GM21360 (cell line): ENCODE results near the gene TRAF1.

Experiments
- ATAC-seq: cut with Tn5 transposase; IDR thresholded peaks from one replicate; pipeline ENCODE4 v1.9.1; 2021; ENCODE audit warnings: mild to moderate bottlenecking, moderate library complexity; ENCODE audit not compliant: unreplicated experiment

TRAF1 gene

DNA sequence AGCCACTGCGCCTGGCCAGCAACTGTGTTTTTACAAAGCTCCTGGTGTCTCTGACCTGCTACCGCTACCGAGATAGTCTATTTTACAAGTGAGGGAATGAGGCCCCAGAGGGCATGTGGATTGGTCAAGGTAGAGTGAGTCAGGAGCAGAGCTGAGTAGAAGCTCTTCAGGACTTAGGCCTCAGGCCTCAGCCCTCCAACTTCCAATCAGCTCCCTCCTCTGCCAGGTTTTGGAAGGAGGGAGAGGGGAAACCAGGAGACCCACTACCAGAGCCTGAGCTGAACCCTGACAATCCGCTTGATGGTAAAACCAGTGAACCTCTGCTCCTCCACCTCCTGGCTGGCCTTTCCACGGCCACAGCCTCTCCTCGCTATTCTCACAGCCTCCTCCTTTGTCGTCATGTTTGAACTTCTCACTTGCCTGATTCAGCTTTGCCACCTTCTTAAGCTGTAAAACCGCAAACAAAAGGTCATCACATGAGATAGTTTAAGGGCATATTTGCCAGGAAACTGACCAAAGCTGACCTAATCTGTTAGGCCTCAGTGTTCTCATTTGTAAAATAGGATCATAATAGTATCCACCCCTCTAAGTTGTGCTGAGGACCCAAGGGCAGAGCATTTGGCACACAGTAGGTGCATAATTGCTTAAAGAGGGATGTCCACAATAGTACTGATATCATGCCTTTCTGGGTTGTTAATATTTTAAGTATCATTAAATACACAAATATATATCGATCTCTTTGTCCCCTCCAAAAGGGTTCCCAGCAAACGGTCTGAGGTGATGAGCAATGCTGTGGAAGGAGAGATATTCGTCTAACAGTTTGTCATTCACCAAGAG lies 1.7 kb downstream of the TRAF1 start:
- ATAC-seq, result no peak

DNA sequence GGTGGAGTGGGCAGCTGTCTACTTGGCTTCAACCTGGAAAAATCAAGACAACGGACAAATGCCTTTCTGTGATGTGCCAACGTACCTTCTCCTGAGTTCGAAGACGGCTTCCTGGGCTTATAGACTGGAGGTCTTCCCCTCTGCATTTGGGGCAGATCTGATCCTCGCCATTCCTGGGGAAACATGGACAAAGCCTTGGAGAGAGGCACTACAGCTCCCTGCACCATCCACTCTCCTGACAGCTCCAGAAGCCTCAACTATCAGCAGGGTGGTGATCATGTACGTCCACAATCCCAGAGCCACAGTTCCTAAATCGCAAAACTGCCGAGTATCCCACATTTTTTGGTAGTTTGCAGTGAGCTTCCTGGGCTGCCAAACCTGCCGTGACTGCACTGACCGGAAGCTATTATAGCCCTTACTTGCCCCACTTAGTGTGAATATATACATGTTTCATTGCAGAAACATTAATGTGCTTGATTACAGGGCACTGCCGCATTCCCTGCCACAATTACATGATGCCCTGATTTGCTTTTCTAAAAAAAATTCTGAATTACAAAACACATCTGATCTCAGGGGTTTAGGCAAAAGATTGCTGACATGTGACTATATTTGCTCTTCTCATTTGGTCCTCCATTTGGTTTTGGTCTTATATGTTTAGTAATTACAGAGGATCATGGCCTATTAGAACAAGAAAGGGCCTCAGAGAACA lies 2.8 kb downstream of the TRAF1 start:
- ATAC-seq, result no peak

DNA sequence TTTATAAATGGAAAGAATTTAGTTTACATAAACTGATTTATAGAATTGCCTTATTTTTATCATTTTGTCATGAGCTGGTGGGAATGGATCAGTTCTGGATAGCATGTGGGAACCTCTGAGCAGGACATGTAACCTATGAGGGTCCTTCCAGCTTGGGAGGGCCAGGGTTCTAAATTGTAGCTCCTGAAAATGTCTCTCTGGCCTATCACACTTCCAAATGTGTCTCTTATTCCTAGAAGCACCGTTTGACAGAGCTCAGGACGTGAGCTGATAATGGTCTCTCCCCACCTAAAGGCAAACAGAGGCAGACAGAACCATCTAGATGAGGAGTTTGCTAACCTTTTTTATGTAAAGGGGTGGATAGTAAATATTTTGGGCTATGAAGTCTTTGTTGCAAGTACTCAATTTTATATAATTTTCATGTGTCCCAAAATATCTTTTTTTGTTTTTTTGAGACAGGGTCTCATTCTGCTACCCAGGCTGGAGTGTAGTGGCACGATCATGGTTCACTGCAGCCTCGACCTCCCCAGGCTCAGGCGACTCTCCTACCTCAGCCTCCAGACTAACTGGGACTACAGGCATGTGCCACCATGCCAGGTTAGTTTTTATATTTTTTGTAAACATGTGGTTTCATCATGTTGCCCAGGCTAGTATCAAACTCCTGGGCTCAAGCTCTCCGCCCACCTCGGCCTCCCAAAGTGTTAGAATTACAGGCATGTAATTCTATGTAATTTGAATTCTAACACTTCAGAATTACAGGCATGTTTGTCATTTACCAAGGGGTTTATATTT lies 4.0 kb downstream of the TRAF1 start:
- ATAC-seq, result no peak

DNA sequence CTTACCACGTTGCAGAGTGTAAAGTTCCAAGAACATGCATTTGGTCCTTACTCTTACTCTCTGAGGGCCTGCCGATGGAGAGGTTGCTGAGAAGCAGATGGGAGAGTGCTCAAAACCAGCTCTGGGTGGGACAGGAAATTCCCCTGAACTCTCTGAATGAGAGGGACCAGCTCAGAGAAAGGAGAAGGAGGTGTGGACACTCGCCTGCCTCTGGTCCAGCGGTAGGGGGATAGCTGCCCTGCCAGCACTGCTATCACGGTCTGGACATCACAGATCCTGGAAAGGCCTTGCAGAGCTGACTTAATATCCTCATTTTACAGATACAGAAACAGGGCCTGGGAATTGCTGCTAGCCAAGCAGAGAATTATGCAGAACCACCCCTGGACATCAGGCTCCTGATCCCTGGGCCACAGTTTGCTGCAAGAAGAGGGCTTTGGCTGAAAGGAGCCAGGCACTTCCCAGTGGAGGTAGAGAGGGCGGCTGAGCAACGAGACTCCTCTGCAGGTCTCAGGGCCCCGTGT lies 4.9 kb downstream of the TRAF1 start:
- no peak for ATAC-seq

DNA sequence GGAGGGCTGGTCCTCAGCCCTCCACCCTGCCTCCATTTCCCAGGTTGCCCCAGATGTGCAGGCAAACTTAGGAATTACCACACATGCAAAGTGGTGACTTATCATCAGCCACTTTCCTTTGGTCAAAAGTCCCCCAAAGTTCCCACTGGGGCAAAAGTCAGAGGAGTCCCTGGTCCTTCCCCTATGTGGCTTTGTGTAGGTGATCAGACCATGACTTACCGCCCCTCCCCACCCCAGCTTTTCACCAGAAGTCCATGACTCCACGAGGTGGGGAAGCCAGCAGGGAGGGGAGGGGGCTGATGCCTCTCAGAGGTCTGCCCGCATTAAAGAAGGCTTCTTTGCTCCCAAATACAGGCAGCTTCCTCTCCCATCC lies 5.8 kb downstream of the TRAF1 start:
- no peak for ATAC-seq

DNA sequence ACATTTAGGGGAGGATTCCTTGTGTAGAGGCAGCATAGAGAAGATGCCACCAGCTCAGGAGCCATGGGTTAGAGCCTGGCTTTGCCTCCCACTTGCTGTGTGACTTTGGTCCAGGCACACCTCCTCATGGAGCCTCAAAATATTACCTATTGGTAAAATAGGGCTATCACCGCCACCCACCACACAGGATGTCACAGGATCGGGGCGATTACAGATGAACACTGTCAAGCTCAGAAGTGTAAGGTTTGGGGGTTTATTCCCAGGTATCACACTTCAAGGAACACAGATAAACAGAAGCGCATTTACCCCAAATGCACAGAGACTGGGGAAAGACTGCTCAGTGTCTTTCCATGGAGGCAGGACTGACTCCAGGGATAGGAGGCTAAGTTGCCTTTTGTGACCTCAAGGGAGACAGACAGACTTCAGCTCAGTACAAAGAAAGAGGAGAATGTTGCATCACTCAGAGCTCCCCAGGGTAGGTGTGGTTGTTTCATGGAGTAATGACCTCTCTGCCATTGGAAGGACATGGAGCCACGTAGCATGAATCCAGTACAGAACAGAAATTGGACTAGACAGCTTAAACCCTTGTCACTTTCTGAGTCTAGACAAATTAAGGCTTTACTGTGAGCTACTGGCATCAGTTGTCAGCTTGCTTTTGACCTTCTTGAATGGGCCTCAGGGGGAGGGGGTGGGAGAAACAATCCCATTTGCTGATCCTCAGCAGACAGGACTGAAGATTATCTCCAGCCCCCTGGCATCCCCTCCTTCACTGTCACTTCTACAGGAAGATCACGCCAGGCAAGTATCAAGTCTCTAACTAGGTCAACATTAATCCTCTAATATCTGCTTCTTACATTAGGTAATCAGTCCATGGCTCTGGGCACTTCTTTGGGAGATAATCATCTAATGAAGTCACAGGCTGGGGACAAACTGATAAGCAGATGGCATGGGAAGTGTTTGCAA lies 6.5 kb downstream of the TRAF1 start:
- ATAC-seq, result no peak

DNA sequence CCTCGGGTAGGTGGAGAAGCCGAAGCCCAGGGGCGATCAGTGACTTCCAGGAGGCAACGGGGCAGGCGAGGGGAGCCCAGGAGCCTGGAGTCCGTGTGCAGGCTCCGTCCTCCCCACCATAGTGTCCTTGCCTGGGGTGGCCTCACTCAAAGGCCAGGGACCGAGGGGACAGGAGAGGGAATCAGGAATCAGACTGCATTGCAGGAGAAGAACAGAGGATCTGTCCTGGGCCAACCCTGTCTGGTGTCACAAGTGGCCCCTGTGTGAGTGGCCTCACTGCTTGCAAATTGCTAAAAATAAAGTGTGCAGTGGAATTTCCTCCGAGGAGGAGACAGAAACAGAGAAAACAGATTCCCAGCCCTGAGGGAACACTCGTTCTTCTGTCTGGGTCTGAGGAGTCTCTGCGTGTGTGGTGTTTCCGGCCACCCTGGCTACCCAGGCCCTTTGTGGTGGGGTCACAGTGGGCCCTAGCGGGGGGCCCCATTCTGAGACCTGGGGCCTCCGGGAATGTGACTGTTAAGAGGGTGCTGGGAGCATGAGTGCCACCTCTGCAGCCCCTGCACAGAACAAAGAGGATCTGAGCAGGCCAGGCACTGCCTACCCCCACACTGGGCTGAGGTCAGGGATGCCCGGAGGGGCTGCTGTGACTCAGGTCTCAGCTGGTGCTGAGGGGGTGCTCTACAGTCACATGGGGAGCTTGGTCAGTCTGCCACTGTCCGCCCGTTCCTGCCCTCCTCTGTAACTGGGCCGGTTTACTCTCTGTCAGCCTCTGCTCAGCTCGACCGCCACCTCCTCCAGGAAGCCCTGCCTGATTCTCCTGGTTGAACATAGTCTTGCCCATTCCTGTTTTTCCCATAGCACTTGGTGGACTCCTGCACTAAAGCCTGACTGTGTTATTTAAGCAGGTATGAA lies 7.4 kb downstream of the TRAF1 start:
- no peak for ATAC-seq

DNA sequence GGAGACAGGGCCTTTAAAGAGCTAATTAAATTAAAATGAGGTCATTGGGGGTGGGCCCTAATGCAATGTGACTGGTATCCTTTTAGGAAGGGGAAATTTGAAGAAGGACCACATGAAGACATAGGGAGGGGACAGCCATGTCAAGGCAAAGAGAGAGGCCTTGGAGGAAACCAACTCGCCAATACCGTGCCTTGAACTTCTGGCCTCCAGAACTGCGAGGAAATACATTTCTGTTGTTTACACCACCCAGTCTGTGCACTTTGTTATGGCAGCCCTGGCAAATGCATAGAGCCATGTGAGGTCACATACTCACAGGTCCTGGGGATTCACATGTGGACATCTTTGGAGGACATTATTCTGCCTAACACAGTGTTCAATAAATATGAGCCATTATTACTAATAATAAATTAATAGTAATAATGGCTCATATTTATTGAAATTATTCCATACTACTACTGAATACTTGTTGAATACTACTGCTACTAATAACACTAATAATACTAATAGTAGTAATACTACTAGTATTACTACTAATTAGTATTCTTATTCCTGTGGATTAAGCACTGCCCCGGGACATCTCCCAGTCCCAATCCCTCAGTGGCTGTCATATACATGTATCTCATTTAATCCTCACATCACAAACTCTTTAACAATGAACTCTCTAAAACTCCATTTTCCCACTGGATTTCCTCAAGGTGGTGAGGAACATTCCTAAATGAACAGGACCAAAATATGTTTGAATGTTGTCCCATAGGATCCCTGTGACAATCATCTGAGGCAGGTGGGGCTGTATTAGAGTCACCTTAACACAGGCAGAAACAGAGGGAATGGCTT lies 8.4 kb downstream of the TRAF1 start:
- no peak for ATAC-seq

DNA sequence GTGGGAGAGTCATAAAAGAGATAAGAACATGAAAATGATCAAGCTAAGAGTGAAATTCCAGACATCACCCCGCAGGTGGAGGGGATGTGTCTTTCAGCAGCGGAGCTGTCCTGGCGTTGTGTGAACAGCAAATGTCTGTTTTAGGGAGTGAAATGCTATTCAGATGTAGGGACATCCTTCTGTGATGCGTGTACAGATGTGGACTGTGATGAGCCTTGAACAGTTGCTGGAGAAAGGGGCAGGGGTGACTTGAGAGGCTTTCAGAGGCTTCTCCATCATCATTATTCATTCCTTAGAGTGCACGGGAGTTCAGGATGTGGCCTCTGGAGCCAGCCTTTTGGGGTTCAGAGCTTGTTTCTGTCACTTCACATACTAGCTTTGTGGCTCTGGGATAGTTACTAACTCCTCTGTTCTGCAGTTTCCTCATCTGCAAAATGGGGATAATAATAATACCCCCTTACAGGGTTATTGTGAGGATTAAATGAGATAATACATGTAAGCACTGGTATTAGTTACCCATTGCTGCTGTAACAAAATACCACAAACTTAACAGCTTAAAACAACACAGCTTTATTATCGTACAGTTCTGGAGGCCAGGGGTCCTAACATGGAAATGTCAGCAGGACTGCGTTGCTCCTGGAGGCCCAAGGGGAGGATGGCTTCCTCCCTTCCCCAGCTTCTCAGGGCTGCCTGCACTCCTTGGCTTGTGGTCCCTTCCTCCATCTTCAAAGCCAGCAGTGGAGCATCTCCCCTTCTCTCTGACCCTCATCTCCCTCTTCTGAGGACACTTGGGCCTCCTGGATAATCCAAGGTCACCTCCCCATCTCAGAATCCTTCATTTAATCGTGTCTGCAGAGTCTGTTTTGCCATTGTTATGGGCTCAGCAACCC lies 9.4 kb downstream of the TRAF1 start:
- ATAC-seq, result no peak

DNA sequence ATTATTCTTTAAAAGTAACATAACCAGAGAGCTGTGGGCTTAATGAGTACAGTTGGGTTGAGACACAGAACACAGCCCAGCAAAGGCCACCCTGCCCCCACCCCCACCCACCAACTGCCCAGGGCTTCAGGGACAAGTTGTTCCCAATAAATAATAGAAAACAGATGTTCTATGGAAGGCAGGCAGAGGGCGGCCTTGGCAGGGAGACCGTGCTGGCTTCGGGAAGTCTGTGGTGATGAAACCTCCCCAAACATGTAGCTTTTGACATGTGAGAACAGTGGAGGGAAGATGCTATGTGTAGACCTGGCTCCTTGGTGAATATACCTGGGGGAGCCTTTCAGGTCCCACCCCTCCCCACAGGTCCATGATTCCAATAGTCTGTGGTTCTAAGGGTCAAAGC lies 10.0 kb downstream of the TRAF1 start:
- no peak for ATAC-seq

DNA sequence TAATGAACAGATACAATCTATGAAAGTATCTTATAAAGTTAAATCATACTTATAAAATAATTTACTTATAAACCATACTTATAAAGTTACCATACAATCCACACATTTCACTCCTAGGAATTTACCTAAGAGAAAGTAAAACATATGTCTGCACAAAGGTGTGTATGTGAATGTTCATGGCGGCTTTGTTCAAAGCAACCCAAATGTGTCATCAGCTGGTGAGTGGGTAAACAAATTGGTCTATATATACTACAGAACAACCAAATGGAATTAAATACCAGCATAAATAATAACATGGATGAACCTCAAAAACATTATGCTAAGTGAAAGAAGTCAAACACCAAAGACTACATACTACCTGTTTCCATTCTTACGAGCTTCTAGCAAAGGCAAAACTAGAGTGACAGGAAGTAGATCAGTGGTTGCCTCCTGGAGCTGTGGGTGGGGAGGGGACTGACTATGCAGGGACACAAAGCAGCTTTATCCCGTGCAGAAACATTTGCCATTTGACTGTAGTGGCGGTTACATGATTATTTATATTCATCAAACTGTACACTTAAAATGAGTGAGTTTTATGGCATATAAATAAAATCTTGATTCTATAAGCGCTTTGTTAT lies 10.6 kb downstream of the TRAF1 start:
- ATAC-seq, result no peak

DNA sequence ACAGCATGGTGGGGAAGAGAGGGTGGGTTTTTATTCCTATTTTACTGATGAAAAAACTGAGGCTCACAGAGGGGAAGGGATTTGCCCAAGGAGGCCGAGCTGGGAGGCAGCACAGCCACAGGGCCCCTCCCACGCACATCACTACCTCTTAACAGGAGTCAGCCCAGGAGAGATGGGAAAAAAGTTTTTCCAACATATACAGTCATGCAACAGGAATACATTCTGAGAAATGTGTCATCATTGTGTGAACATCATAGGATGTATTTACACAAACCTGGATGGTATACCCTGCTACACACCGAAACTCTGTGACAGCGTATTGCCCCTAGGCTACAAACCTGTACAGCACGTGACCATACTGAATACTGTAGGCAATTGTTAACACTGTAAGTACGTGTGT lies 11.6 kb downstream of the TRAF1 start:
- no peak for ATAC-seq

DNA sequence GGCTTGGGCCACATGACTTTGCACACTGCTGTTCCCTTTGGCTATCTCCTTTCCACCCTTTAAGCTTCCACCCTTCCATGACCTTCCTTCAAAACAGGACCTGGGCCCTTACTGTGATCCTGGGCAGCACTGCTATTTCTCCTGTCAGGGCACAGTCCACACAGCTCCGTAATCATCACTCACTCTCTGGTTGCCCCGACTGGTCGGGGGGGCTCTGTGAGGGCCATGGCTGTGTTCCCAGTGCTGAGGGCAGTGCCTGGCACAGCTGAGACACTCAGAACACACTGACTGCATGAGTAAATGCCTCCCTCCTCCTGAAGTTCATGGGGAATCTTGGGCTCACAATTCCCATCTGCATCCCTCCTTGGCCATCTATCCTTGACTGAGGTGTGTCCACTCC lies 12.2 kb downstream of the TRAF1 start:
- ATAC-seq, result no peak

DNA sequence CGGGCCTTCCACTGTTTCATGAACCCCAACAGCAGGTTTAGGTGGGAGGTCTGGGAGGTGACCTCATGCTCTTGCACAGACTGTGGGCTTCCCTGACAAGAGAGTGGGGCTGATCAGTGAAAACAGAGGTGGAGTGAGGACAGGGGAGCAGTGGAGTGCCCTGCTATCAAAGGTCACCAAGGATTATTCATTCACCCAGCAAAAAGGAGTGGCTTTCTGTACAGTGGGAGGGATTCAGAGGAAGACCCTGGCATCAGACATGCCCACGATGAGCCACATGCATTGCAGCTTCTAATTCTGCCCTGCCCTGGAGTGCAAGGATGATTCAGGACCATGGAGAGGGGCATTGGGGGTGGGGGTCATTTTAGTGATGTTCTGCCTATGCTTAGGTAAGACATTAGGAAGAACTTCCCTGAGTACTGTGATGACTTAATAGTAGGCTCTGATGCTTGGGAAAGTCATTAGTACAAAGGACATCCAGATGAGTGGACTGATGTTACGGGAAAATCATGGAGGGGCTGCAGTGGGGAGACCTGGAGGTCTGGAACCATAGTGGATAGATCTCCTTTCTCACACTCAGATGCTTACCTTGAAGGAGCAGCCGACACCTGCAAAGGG lies 12.8 kb downstream of the TRAF1 start:
- no peak for ATAC-seq

DNA sequence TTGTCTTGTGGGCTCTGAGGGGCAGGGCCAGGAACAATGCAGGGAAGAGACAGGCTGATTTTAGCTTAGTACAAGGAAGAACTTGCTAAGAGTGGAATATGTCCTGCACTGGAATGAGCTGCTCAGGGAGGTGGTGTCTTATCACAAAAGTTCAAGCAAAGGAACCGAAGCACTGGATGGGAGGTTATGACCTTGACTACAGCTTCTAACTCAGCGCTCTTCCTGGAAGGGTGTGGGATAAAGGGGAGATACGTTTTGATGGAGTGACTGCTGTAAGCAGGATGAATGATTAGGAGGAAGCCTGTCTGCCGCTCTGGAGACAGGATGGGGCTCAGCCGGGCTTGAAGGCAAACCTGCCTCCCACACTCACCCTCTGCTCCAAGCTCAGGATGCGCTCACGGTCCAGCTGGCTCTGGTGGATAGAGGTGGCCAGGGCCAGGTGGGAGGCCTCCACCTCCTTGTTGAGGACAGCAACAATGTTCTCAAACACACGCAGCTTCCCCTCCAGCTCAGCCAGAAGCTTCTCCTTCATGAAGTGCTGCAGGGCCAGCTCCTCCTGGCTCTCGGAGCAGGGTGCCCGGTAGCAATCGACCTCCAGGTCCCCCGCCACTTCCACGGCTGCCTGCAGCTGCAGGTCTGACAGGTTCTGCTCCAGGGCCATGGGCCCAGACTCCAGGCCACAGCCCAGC lies 13.5 kb downstream of the TRAF1 start:
- ATAC-seq, result no peak

DNA sequence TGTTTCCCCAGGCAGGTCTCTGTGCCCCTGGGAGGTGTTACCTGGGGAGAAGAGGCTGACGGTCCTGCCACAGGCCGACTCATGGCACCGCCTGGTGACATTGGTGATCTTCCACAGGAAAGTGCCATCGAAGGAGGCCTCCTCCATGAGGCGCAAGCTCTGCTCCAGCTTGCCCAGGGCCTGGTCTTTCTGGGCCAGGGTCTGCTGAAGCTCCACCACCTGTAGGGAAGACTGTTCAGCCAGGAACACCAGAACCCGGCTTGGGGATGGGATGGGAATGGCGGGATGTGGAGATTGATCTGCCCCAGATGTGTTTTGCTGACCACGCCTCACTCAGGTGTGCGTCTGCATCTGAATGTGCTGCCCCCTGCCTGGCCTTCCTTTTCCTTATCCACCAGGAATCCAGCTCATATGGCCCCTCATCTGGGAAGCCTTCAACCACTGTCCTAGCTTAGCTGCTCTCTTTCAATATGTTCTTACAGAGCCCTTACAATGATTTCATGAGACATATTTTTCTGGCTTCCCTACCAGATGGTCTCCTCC lies 15.2 kb downstream of the TRAF1 start:
- ATAC-seq, result no peak
